Thoracic aorta (tissue), 2 donors: ENCODE data around the gene MAP3K10. TPM values are rescaled to one million over a fixed set of nuclear protein-coding genes. Genes with fewer than 3 reads are reported as not detected.

Experiments used
- ATAC-seq: fragments of 150-250 bp; one replicate; pipeline ENCODE4 v1.8.0; 2017; ENCODE audit warnings: low read depth; ENCODE audit not compliant: insufficient number of reproducible peaks, low FRiP score
- DNase-seq: peaks from one replicate; pipeline ENCODE4 v3.0.0-alpha.2; 2020; ENCODE audit warnings: low spot score
- H3K27ac ChIP-seq, 2 donors: fragments of 200-600 bp; sonication (generic); 1 replicate in 1 of 2; 2 replicates in 1 of 2; pipeline ENCODE4 v1.5.1; 2016; ENCODE audit warnings: mild to moderate bottlenecking in 2 of 2, moderate library complexity in 2 of 2
- H3K27me3 ChIP-seq: fragments of 200-600 bp; sonication (generic); replicated peaks from 2 replicates; pipeline ENCODE4 v1.6.0; 2016; ENCODE audit warnings: mild to moderate bottlenecking; ENCODE audit not compliant: insufficient read depth
- H3K36me3 ChIP-seq: fragments of 200-600 bp; sonication (generic); one replicate; pipeline ENCODE4 v1.5.1; 2016
- H3K4me1 ChIP-seq, 2 donors: fragments of 200-600 bp; sonication (generic); 1 replicate in 1 of 2; 2 replicates in 1 of 2; pipeline versions ENCODE4 v1.5.1 to v1.6.0; 2016; ENCODE audit warnings: low read depth in 2 of 2, mild to moderate bottlenecking in 1 of 2; ENCODE audit not compliant: control insufficient read depth in 1 of 2
- H3K4me3 ChIP-seq: fragments of 200-600 bp; sonication (generic); 2 replicates; pipeline ENCODE4 v1.5.1; 2016; ENCODE audit warnings: mild to moderate bottlenecking
- H3K9me3 ChIP-seq: fragments of 200-600 bp; sonication (generic); 2 replicates; pipeline ENCODE4 v1.5.1; 2016
- total RNA-seq, 2 donors: library from RNA; depleted of rRNA; stranded (reverse); fragments of >200 nt; gene quantifications; one replicate each; pipeline versions ENCODE4 v1.1.0 to v1.2.3, GENCODE V29; 2016
- TF ChIP-seq, protein P1 (sequence below): fragments of 200-600 bp; sonication (generic); IDR thresholded peaks from one replicate; pipeline ENCODE4 v1.5.1; 2019; ENCODE audit warnings: antibody characterized with exemption

The MAP3K10 gene
- total RNA-seq, 2 donors from 2014 or later: 30.2 to 32.5 TPM

- H3K4me3 ChIP-seq: no peak overlapping the region
- peaks cover 65% of the 10 kb centered on the region for H3K36me3 ChIP-seq
- ATAC-seq: no peak
- H3K27ac ChIP-seq: no peak overlapping the region
- H3K9me3 ChIP-seq: no peaks in the 10 kb centered on the region
- no peak for DNase-seq
- peaks cover 0 to 12% of the 10 kb centered on the region in 2 donors for H3K4me1 ChIP-seq
- H3K27me3 ChIP-seq: no peaks in the 10 kb centered on the region
- TF ChIP-seq, protein P1, sequence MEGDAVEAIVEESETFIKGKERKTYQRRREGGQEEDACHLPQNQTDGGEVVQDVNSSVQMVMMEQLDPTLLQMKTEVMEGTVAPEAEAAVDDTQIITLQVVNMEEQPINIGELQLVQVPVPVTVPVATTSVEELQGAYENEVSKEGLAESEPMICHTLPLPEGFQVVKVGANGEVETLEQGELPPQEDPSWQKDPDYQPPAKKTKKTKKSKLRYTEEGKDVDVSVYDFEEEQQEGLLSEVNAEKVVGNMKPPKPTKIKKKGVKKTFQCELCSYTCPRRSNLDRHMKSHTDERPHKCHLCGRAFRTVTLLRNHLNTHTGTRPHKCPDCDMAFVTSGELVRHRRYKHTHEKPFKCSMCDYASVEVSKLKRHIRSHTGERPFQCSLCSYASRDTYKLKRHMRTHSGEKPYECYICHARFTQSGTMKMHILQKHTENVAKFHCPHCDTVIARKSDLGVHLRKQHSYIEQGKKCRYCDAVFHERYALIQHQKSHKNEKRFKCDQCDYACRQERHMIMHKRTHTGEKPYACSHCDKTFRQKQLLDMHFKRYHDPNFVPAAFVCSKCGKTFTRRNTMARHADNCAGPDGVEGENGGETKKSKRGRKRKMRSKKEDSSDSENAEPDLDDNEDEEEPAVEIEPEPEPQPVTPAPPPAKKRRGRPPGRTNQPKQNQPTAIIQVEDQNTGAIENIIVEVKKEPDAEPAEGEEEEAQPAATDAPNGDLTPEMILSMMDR: no peak
These were observed 46.6 kb downstream of the MAP3K10 start for GRCh38 chr19:40237791-40238190.

- H3K36me3 ChIP-seq: peaks cover 65% of the 10 kb centered on the region
- ATAC-seq: no peak
These were observed 47.5 kb downstream of the MAP3K10 start for GRCh38 chr19:40238775-40239174.

DNA sequence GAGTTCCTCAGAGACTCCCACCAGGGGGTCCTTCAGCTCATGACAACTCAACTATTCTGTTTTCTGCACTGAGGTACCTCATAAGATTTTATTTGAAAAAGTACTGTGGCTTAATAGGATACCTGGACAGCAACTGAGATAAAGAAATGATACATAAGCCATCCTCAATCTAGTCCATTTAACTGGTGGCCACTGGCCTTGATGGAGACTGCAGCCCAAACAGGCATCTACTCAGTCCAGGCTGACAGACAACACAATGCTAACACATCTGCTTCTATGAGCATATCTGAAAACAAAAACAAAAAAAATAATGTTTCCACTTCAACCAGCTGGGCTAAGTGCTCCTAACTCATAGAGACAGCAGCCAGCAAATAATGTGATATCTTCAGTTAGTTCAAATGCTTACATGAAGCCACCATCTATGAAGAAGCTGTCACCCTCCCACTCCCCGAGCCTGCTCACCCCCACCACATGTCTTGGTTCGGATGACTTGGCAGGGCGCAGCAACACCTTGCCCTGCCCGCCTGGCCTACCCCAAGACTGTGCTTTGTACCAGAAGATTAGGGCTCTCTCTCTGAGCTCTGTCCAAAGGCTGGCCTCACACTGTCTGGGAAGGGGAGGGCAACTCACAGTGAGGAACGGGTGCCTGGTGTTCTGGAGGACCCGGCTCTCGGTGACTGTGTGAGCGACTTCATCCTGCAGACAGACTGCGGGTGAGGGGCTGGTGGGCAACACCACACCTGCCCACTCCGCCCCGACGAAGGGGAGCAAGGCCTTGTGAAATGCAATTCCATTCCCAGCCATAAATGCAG lies 48.4 kb downstream of the MAP3K10 start:
- Histone ChIP-seq H3K27ac (no peak overlapping the region), H3K27me3 (no peaks in the 10 kb centered on the region), H3K9me3 (no peaks in the 10 kb centered on the region), H3K4me3 (no peak overlapping the region), H3K4me1 (peaks cover 0 to 13% of the 10 kb centered on the region in 2 donors), H3K36me3 (peaks cover 62% of the 10 kb centered on the region)
- ATAC-seq (no peak), DNase-seq (no peak)
- TF ChIP-seq, protein P1: no peak

More at GRCh38 chr19:40238775-40239174, 47.5 kb downstream of the MAP3K10 start:
- TF ChIP-seq, protein P1: no peak
- Histone ChIP-seq H3K4me3 (no peak overlapping the region), H3K27ac (no peak overlapping the region), H3K4me1 (peaks cover 0 to 13% of the 10 kb centered on the region in 2 donors), H3K9me3 (no peaks in the 10 kb centered on the region), H3K27me3 (no peaks in the 10 kb centered on the region)
- DNase-seq: no peak

DNA sequence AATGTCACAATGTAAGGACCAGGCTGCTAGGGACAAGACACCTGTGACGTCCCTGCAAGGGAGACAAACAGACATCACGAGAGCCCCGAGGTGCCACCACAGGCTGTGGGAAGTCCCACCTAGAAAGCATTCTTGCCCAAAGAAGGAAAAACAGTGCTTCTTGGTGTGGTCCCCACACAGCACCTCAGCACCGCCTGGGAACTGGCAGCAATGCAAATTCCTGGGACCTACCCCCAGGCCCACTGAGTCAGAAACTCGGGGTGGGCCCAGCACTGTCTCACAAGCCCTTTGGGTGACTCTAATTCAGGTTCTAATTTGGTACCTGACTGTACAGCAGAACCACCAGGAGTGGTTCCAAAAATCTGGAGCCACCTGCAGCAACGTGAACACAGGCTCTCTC lies 49.1 kb downstream of the MAP3K10 start:
- ATAC-seq: no peak
- H3K9me3 ChIP-seq: no peaks in the 10 kb centered on the region
- TF ChIP-seq, protein P1: no peak
- H3K36me3 ChIP-seq: peaks cover 57% of the 10 kb centered on the region
- peaks cover 0 to 13% of the 10 kb centered on the region in 2 donors for H3K4me1 ChIP-seq
- no peak overlapping the region for H3K4me3 ChIP-seq
- no peaks in the 10 kb centered on the region for H3K27me3 ChIP-seq
- H3K27ac ChIP-seq: no peak overlapping the region
- no peak for DNase-seq

GRCh38 chr19:40241125-40241808 lies 50.0 kb downstream of the MAP3K10 start:
- no peak for ATAC-seq
- Histone ChIP-seq H3K27ac (no peak overlapping the region), H3K27me3 (no peaks in the 10 kb centered on the region), H3K36me3 (peaks cover 48% of the 10 kb centered on the region), H3K4me3 (no peak overlapping the region), H3K4me1 (peaks cover 0 to 13% of the 10 kb centered on the region in 2 donors), H3K9me3 (no peaks in the 10 kb centered on the region)
- no peak for DNase-seq
- TF ChIP-seq, protein P1: no peak
